ENCODE measurements around the gene NKAIN2.

NKAIN2 gene

DNA sequence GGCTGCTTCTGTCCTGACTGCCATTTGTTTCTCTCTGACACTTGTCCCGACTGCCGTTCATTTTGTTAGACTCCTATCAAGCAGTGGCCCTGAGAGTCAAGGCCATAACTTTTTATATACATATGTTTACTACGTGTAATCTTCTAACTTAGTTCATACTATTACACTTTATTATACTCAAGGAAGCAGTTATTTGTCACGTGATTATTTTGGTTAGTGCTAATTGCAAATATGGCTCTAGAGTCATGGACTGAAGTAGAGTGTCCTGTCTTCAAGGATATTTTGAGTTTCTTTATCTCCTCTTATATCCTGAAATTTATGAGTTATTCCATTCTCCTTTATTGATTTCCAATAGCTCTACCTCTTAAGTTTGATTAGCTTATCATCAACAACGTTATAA lies 864.4 kb downstream of the NKAIN2 start:
- H3K27me3 ChIP-seq (ENCODE audit: insufficient read depth, low read length) = no peaks in the 10 kb centered on the region
- no peak overlapping the region for H3K4me3 ChIP-seq (ENCODE audit: low read length)
- no peak overlapping the region for H3K27ac ChIP-seq (ENCODE audit: low read length)
- no peaks in the 10 kb centered on the region for H3K36me3 ChIP-seq (ENCODE audit: insufficient read depth, low read depth, low read length)
- H3K9ac ChIP-seq (ENCODE audit: low read depth, low read length) = no peak overlapping the region
- no peaks in the 10 kb centered on the region for H3K4me1 ChIP-seq (ENCODE audit: insufficient read depth, low read length)
- no peaks in the 10 kb centered on the region for H3K9me3 ChIP-seq (ENCODE audit: insufficient read depth, low read depth, low read length)

GRCh38 chr6:124669713-124670480 lies 866.2 kb downstream of the NKAIN2 start:
- H3K4me1 ChIP-seq (ENCODE audit: insufficient read depth, low read length) = no peaks in the 10 kb centered on the region
- H3K27ac ChIP-seq (ENCODE audit: low read length) = no peak overlapping the region
- H3K9me3 ChIP-seq (ENCODE audit: insufficient read depth, low read depth, low read length) = peaks cover 7% of the 10 kb centered on the region
- no peaks in the 10 kb centered on the region for H3K27me3 ChIP-seq (ENCODE audit: insufficient read depth, low read length)
- H3K36me3 ChIP-seq (ENCODE audit: insufficient read depth, low read depth, low read length) = no peaks in the 10 kb centered on the region
- H3K4me3 ChIP-seq (ENCODE audit: low read length) = no peak overlapping the region
- H3K9ac ChIP-seq (ENCODE audit: low read depth, low read length) = no peak overlapping the region

GRCh38 chr6:124670801-124671200 lies 867.1 kb downstream of the NKAIN2 start:
- no peak overlapping the region for H3K9ac ChIP-seq (ENCODE audit: low read depth, low read length)
- H3K4me1 ChIP-seq (ENCODE audit: insufficient read depth, low read length) = no peaks in the 10 kb centered on the region
- no peak overlapping the region for H3K4me3 ChIP-seq (ENCODE audit: low read length)
- H3K36me3 ChIP-seq (ENCODE audit: insufficient read depth, low read depth, low read length) = no peaks in the 10 kb centered on the region
- no peaks in the 10 kb centered on the region for H3K27me3 ChIP-seq (ENCODE audit: insufficient read depth, low read length)
- H3K9me3 ChIP-seq (ENCODE audit: insufficient read depth, low read depth, low read length) = peaks cover 7% of the 10 kb centered on the region
- no peak overlapping the region for H3K27ac ChIP-seq (ENCODE audit: low read length)

GRCh38 chr6:124671324-124671723 lies 867.7 kb downstream of the NKAIN2 start:
- Histone ChIP-seq H3K9ac (ENCODE audit: low read depth, low read length) (no peak overlapping the region), H3K27me3 (ENCODE audit: insufficient read depth, low read length) (no peaks in the 10 kb centered on the region), H3K4me3 (ENCODE audit: low read length) (no peak overlapping the region), H3K9me3 (ENCODE audit: insufficient read depth, low read depth, low read length) (peaks cover 7% of the 10 kb centered on the region), H3K4me1 (ENCODE audit: insufficient read depth, low read length) (no peaks in the 10 kb centered on the region), H3K36me3 (ENCODE audit: insufficient read depth, low read depth, low read length) (no peaks in the 10 kb centered on the region), H3K27ac (ENCODE audit: low read length) (no peak overlapping the region)

GRCh38 chr6:124674042-124674441 lies 870.4 kb downstream of the NKAIN2 start:
- Histone ChIP-seq H3K27me3 (ENCODE audit: insufficient read depth, low read length) (no peaks in the 10 kb centered on the region), H3K27ac (ENCODE audit: low read length) (no peak overlapping the region), H3K4me3 (ENCODE audit: low read length) (no peak overlapping the region), H3K9ac (ENCODE audit: low read depth, low read length) (no peak overlapping the region), H3K4me1 (ENCODE audit: insufficient read depth, low read length) (no peaks in the 10 kb centered on the region), H3K36me3 (ENCODE audit: insufficient read depth, low read depth, low read length) (no peaks in the 10 kb centered on the region), H3K9me3 (ENCODE audit: insufficient read depth, low read depth, low read length) (peaks cover 27% of the 10 kb centered on the region)

DNA sequence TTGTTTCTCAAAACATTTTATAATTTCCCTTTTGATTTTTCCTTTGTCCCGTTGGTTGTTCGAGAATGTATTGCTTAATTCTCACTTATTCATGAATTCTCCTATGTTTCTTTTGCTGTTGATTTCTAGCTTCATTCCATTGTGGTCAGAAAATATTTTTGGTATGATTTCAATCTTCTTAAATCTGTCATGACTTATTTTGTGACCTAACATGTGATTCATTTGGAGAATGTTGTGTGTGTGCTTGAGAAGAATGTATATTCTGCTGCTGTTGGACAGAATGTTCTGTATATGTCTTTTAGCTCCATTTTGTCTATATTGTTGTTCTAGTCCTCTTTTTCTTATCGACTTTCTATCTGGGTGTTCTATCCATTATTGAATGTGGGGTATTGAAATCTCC lies 872.4 kb downstream of the NKAIN2 start:
- H3K27ac ChIP-seq (ENCODE audit: low read length) = no peak overlapping the region
- H3K9ac ChIP-seq (ENCODE audit: low read depth, low read length) = no peak overlapping the region
- no peaks in the 10 kb centered on the region for H3K27me3 ChIP-seq (ENCODE audit: insufficient read depth, low read length)
- no peak overlapping the region for H3K4me3 ChIP-seq (ENCODE audit: low read length)
- no peaks in the 10 kb centered on the region for H3K4me1 ChIP-seq (ENCODE audit: insufficient read depth, low read length)
- no peaks in the 10 kb centered on the region for H3K36me3 ChIP-seq (ENCODE audit: insufficient read depth, low read depth, low read length)
- H3K9me3 ChIP-seq (ENCODE audit: insufficient read depth, low read depth, low read length) = peaks cover 27% of the 10 kb centered on the region

GRCh38 chr6:124677874-124678273 lies 874.2 kb downstream of the NKAIN2 start:
- Histone ChIP-seq H3K36me3 (ENCODE audit: insufficient read depth, low read depth, low read length) (no peaks in the 10 kb centered on the region), H3K4me1 (ENCODE audit: insufficient read depth, low read length) (no peaks in the 10 kb centered on the region), H3K27ac (ENCODE audit: low read length) (no peak overlapping the region), H3K9ac (ENCODE audit: low read depth, low read length) (no peak overlapping the region), H3K4me3 (ENCODE audit: low read length) (no peak overlapping the region), H3K9me3 (ENCODE audit: insufficient read depth, low read depth, low read length) (peaks cover 27% of the 10 kb centered on the region), H3K27me3 (ENCODE audit: insufficient read depth, low read length) (no peaks in the 10 kb centered on the region)

DNA sequence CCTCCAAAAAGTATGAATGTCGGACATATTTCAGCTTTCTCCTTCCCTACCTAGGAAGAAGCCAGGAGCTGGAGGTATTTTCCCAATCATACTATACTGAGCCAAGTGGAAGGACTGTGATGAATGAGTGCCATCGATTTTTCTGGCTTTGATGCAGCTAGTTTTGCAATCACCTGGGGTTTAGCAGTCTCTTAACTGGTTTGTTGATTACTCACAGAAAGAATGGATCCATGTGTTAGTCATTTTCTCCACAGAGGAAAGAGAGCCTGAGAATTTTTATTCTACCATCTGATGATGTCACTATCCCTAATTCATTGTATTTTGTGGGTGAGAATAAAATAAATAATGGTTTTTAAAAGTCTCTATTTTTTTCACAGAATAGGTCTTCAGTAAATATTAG lies 875.7 kb downstream of the NKAIN2 start:
- Histone ChIP-seq H3K9me3 (ENCODE audit: insufficient read depth, low read depth, low read length) (peaks cover 20% of the 10 kb centered on the region), H3K4me3 (ENCODE audit: low read length) (no peak overlapping the region), H3K4me1 (ENCODE audit: insufficient read depth, low read length) (no peaks in the 10 kb centered on the region), H3K27me3 (ENCODE audit: insufficient read depth, low read length) (no peaks in the 10 kb centered on the region), H3K27ac (ENCODE audit: low read length) (no peak overlapping the region), H3K9ac (ENCODE audit: low read depth, low read length) (no peak overlapping the region), H3K36me3 (ENCODE audit: insufficient read depth, low read depth, low read length) (no peaks in the 10 kb centered on the region)

GRCh38 chr6:124682751-124683150 lies 879.1 kb downstream of the NKAIN2 start:
- H3K9ac ChIP-seq (ENCODE audit: low read depth, low read length) = no peak overlapping the region
- peaks cover 11% of the 10 kb centered on the region for H3K9me3 ChIP-seq (ENCODE audit: insufficient read depth, low read depth, low read length)
- no peak overlapping the region for H3K4me3 ChIP-seq (ENCODE audit: low read length)
- H3K27ac ChIP-seq (ENCODE audit: low read length) = no peak overlapping the region
- H3K4me1 ChIP-seq (ENCODE audit: insufficient read depth, low read length) = no peaks in the 10 kb centered on the region
- no peaks in the 10 kb centered on the region for H3K27me3 ChIP-seq (ENCODE audit: insufficient read depth, low read length)
- no peaks in the 10 kb centered on the region for H3K36me3 ChIP-seq (ENCODE audit: insufficient read depth, low read depth, low read length)

DNA sequence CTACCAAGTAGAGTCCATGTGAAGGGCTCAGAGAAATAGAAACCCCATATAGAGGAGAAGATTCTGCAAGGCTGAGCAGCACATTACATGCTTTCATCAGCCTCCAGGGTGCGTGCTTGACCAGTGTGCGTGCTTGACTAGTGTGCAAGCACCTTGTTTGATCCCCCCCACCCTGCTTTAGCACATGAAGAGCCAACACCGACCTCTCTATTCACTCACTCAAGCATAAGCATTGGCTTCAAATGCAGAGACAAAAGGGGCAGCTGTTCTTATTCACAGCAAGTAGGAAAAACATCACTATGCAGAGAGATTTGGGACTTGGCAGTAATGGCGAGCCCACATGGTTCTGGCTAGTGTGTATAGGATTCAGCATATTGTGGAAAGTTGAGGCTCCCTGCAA lies 879.8 kb downstream of the NKAIN2 start:
- no peak overlapping the region for H3K4me3 ChIP-seq (ENCODE audit: low read length)
- H3K9ac ChIP-seq (ENCODE audit: low read depth, low read length) = no peak overlapping the region
- H3K27ac ChIP-seq (ENCODE audit: low read length) = no peak overlapping the region
- H3K9me3 ChIP-seq (ENCODE audit: insufficient read depth, low read depth, low read length) = peaks cover 3% of the 10 kb centered on the region
- H3K27me3 ChIP-seq (ENCODE audit: insufficient read depth, low read length) = no peaks in the 10 kb centered on the region
- no peaks in the 10 kb centered on the region for H3K36me3 ChIP-seq (ENCODE audit: insufficient read depth, low read depth, low read length)
- H3K4me1 ChIP-seq (ENCODE audit: insufficient read depth, low read length) = no peaks in the 10 kb centered on the region

GRCh38 chr6:124684621-124685020 lies 881.0 kb downstream of the NKAIN2 start:
- Histone ChIP-seq H3K4me3 (ENCODE audit: low read length) (no peak overlapping the region), H3K9me3 (ENCODE audit: insufficient read depth, low read depth, low read length) (no peaks in the 10 kb centered on the region), H3K27me3 (ENCODE audit: insufficient read depth, low read length) (no peaks in the 10 kb centered on the region), H3K36me3 (ENCODE audit: insufficient read depth, low read depth, low read length) (no peaks in the 10 kb centered on the region), H3K27ac (ENCODE audit: low read length) (no peak overlapping the region), H3K4me1 (ENCODE audit: insufficient read depth, low read length) (no peaks in the 10 kb centered on the region), H3K9ac (ENCODE audit: low read depth, low read length) (no peak overlapping the region)

DNA sequence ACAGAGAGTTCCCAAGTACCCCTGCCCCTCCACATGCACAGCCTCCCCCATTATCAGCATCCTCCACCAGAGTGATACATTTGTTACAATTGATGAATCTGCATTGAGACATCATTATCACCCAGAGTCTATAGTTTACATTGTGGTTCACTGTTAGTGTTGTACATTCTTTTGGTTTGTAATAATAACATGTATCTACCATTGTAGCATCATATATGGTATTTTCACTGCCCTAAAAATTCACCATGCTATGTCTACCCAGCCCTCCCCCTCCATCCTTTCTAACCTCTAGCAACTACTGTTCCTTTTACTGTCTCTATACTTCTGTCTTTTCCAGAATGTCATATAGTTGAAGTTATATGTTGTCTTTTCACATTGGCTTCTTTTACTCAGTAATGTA lies 884.7 kb downstream of the NKAIN2 start:
- H3K27ac ChIP-seq (ENCODE audit: low read length) = no peak overlapping the region
- no peaks in the 10 kb centered on the region for H3K27me3 ChIP-seq (ENCODE audit: insufficient read depth, low read length)
- H3K9me3 ChIP-seq (ENCODE audit: insufficient read depth, low read depth, low read length) = no peaks in the 10 kb centered on the region
- H3K4me3 ChIP-seq (ENCODE audit: low read length) = no peak overlapping the region
- H3K4me1 ChIP-seq (ENCODE audit: insufficient read depth, low read length) = no peaks in the 10 kb centered on the region
- H3K9ac ChIP-seq (ENCODE audit: low read depth, low read length) = no peak overlapping the region
- no peaks in the 10 kb centered on the region for H3K36me3 ChIP-seq (ENCODE audit: insufficient read depth, low read depth, low read length)
